NB4 (cell line): Measurements from ENCODE around the gene IQCK.

ENCODE experiments used
- POLR2A ChIP-seq: IDR thresholded peaks from 2 replicates; pipeline ENCODE4 v1.6.1; 2011; ENCODE audit warnings: mild to moderate bottlenecking; ENCODE audit not compliant: insufficient read length; ENCODE audit errors: extremely low read depth
- TF ChIP-seq, protein P1 (sequence below): IDR thresholded peaks from 2 replicates; pipeline ENCODE4 v1.6.1; 2011; ENCODE audit warnings: low read depth, low read length

DNA sequence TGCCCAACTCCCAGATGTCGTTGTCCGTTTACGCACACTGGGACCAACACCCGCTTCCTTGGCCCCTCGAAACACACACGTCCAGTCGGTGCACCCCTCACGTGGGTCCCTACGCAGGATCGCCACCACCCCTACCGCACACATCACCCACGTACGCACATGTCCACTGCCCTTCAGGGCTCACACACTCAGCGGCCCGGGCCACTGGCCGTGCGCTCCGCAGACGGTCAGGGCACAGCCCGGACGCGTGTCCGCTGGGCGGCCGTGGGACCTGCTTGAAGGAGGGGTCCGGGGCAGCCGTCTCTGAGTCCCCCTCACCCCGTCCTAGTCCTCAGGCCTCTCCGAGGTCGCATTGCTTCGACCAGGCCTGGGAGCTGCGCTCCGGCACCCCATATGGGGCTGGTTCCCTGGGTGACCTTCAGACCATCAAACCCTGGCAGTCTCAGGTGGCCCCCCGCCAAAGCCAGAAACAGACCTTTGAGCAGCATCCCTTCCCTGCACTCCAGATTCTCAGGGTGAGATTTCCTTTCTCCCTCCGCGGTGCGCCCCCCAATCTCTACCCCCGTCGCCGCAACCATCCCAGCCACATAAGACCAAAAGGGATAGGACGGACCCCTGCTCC lies 167.5 kb downstream of the IQCK start:
- no peak for TF ChIP-seq POLR2A
- TF ChIP-seq, protein P1, sequence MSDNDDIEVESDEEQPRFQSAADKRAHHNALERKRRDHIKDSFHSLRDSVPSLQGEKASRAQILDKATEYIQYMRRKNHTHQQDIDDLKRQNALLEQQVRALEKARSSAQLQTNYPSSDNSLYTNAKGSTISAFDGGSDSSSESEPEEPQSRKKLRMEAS, result no peak
